ENCODE results near the gene NMUR1.

- no peak for TF ChIP-seq POLR2A (IDR thresholded peaks at IDR 0.05)
- TF ChIP-seq CTCF (IDR thresholded peaks at IDR 0.05) = no peak
Observed at GRCh38 chr2:231546014-231546715, 15.9 kb upstream of the NMUR1 start.

All from body of pancreas (tissue), 4 donors.